ACHN (cell line): Measurements from ENCODE around the gene DDRGK1.

Experiments
- DNase-seq: peaks from one replicate; pipeline ENCODE4 v3.0.0-alpha.2; 2015
- in situ Hi-C: cut with HindIII; loops from 2 replicates; pipeline ENCODE4 v1.10.0; 2017; ENCODE audit warnings: low sequenced_read_pairs, low pct_ligation_motif_present, low pct_unique_long_range_greater_than_20kb

The DDRGK1 gene

GRCh38 chr20:3204124-3204794 is at the start of gene DDRGK1:
TSS of gene DDRGK1 (minus strand) at chr20:3204682. CDS start at chr20:3204627, 55 bp downstream.
- DNase-seq, result peak; percentile 78
- in situ Hi-C loops, result no loop called here

GRCh38 chr20:3251806-3252205 is 47.3 kb upstream of the DDRGK1 start:
- in situ Hi-C loops, result no loop called here
- DNase-seq, result no peak

- in situ Hi-C loops, result no loop called here
- peak; percentile 21 for DNase-seq
Observed at GRCh38 chr20:3250091-3250504, 45.6 kb upstream of the DDRGK1 start.

GRCh38 chr20:3248993-3249347 is 44.5 kb upstream of the DDRGK1 start:
- no peak for DNase-seq
- in situ Hi-C loops, result no loop called here

- peak; percentile 35 for DNase-seq
- in situ Hi-C loops, result no loop called here
Observed at GRCh38 chr20:3248167-3248992, 43.9 kb upstream of the DDRGK1 start.

GRCh38 chr20:3247638-3248037 is 43.2 kb upstream of the DDRGK1 start:
- in situ Hi-C loops, result no loop called here
- no peak for DNase-seq

- DNase-seq, result no peak
- in situ Hi-C loops, result no loop called here
Observed at GRCh38 chr20:3246682-3247081, 42.2 kb upstream of the DDRGK1 start.

GRCh38 chr20:3245711-3246110 is 41.2 kb upstream of the DDRGK1 start:
- DNase-seq, result no peak
- in situ Hi-C loops, result no loop called here

GRCh38 chr20:3245156-3245555 is 40.7 kb upstream of the DDRGK1 start:
- in situ Hi-C loops, result no loop called here

GRCh38 chr20:3244613-3245012 is 40.1 kb upstream of the DDRGK1 start:
- in situ Hi-C loops, result no loop called here
- DNase-seq, result no peak

More at GRCh38 chr20:3245156-3245555, 40.7 kb upstream of the DDRGK1 start:
- DNase-seq, result no peak

- DNase-seq, result no peak
- in situ Hi-C loops, result no loop called here
Observed at GRCh38 chr20:3243718-3244358, 39.4 kb upstream of the DDRGK1 start.

- DNase-seq, result no peak
- in situ Hi-C loops, result no loop called here
Observed at GRCh38 chr20:3242172-3242692, 37.8 kb upstream of the DDRGK1 start.

GRCh38 chr20:3240776-3241363 is 36.4 kb upstream of the DDRGK1 start:
- in situ Hi-C loops, result no loop called here
- no peak for DNase-seq

GRCh38 chr20:3239867-3240775 is 35.6 kb upstream of the DDRGK1 start:
- no peak for DNase-seq
- in situ Hi-C loops, result no loop called here

- DNase-seq, result peak; percentile 75
- in situ Hi-C loops, result no loop called here
Observed at GRCh38 chr20:3239026-3239866, 34.8 kb upstream of the DDRGK1 start, which contains the start of gene SLC4A11. TSS of gene SLC4A11 (minus strand) at chr20:3239190. CDS start at chr20:3239137, 53 bp downstream.

GRCh38 chr20:3238616-3239025 is 34.1 kb upstream of the DDRGK1 start:
- peak; percentile 59 for DNase-seq
- in situ Hi-C loops, result no loop called here

- in situ Hi-C loops, result no loop called here
- no peak for DNase-seq
Observed at GRCh38 chr20:3237958-3238615, 33.6 kb upstream of the DDRGK1 start.
